ENCODE data around the gene CDH22.
A peak's percentile ranks its signal among the peaks of the same experiment; 100 is the strongest.

- no peak for TF ChIP-seq POLR2A (IDR thresholded peaks at IDR 0.05)
- TF ChIP-seq POLR2AphosphoS5 (IDR thresholded peaks at IDR 0.05), result no peak
- peak in 2 of 3 donors; percentile 29 to 39 for TF ChIP-seq CTCF (IDR thresholded peaks at IDR 0.05)
Observed at GRCh38 chr20:46128310-46129151, 179.8 kb downstream of the CDH22 start.
